HG03196 (cell line): ENCODE data around the gene FHOD1.

ENCODE experiments used
- ATAC-seq: cut with Tn5 transposase; IDR thresholded peaks from one replicate; pipeline ENCODE4 v1.9.1; 2021; ENCODE audit not compliant: unreplicated experiment

FHOD1 gene

GRCh38 chr16:67210069-67210937 lies 37.0 kb downstream of the FHOD1 start:
- no peak for ATAC-seq

- ATAC-seq: no peak
These were observed 37.7 kb downstream of the FHOD1 start for GRCh38 chr16:67209565-67209964.

- no peak for ATAC-seq
These were observed 39.0 kb downstream of the FHOD1 start for GRCh38 chr16:67208154-67208896.

- ATAC-seq: no peak
These were observed 39.8 kb downstream of the FHOD1 start for GRCh38 chr16:67207249-67208091.

GRCh38 chr16:67206838-67207248 lies 40.4 kb downstream of the FHOD1 start:
- ATAC-seq: no peak

GRCh38 chr16:67206129-67206837 lies 41.0 kb downstream of the FHOD1 start:
- no peak for ATAC-seq

GRCh38 chr16:67204076-67204475 lies 43.2 kb downstream of the FHOD1 start:
- no peak for ATAC-seq

- ATAC-seq: no peak
These were observed 44.3 kb downstream of the FHOD1 start for GRCh38 chr16:67202956-67203493.

- no peak for ATAC-seq
These were observed 44.9 kb downstream of the FHOD1 start for GRCh38 chr16:67202426-67202825.

- no peak for ATAC-seq
These were observed 45.6 kb downstream of the FHOD1 start for GRCh38 chr16:67201411-67202345.

- no peak for ATAC-seq
These were observed 46.8 kb downstream of the FHOD1 start for GRCh38 chr16:67200491-67200890.

- ATAC-seq: no peak
These were observed 47.5 kb downstream of the FHOD1 start for GRCh38 chr16:67199808-67200198.

- no peak for ATAC-seq
These were observed 48.1 kb downstream of the FHOD1 start, which contains the start of gene ELMO3 for GRCh38 chr16:67199011-67199807. TSS of gene ELMO3 (plus strand) at chr16:67199131. CDS start at chr16:67199327, 196 bp downstream.

- no peak for ATAC-seq
These were observed 49.0 kb downstream of the FHOD1 start for GRCh38 chr16:67198238-67198734.

- no peak for ATAC-seq
These were observed 49.6 kb downstream of the FHOD1 start for GRCh38 chr16:67197704-67198103.

- ATAC-seq: no peak
These were observed 50.4 kb downstream of the FHOD1 start for GRCh38 chr16:67196881-67197280.

GRCh38 chr16:67195676-67196075 lies 51.6 kb downstream of the FHOD1 start:
- ATAC-seq: no peak

- ATAC-seq: no peak
These were observed 53.0 kb downstream of the FHOD1 start for GRCh38 chr16:67194260-67194659.
